Mesenchymal stem cell (in vitro differentiated cells and primary cell): ENCODE data around the gene PROCA1.

ENCODE experiments used
- DNase-seq: peaks from one replicate; pipeline ENCODE4 v3.0.0-alpha.2; 2013
- H2AFZ ChIP-seq: one replicate; pipeline ENCODE4 v1.6.1; 2013; ENCODE audit warnings: low read depth, mild to moderate bottlenecking, control low read depth, inconsistent platforms, low read length, moderate library complexity
- H2AK5ac ChIP-seq: 2 replicates; pipeline ENCODE4 v1.6.1; 2013; ENCODE audit warnings: low read length, moderate library complexity, mild to moderate bottlenecking, inconsistent platforms; ENCODE audit not compliant: severe bottlenecking
- H2BK120ac ChIP-seq: one replicate; pipeline ENCODE4 v1.6.1; 2013; ENCODE audit warnings: low read depth, mild to moderate bottlenecking, inconsistent platforms, low read length, moderate library complexity
- H2BK12ac ChIP-seq, 2 experiments: one replicate each; pipeline ENCODE4 v1.6.1; 2013; ENCODE audit warnings: inconsistent platforms in 2 of 2, low read length in 2 of 2, mild to moderate bottlenecking in 2 of 2, moderate library complexity in 2 of 2, control low read depth in 1 of 2
- H2BK15ac ChIP-seq: one replicate; pipeline ENCODE4 v1.6.1; 2013; ENCODE audit warnings: mild to moderate bottlenecking, low read depth, inconsistent platforms; ENCODE audit not compliant: poor library complexity, severe bottlenecking
- H2BK5ac ChIP-seq: 2 replicates; pipeline ENCODE4 v1.6.1; 2013; ENCODE audit warnings: low read depth, mild to moderate bottlenecking, low read length, control low read depth, inconsistent platforms; ENCODE audit not compliant: poor library complexity, severe bottlenecking
- H3K14ac ChIP-seq, 2 experiments: one replicate each; pipeline ENCODE4 v1.6.1; 2013; ENCODE audit warnings: inconsistent platforms in 2 of 2, low read length in 2 of 2, control low read depth in 1 of 2, mild to moderate bottlenecking in 1 of 2, moderate library complexity in 1 of 2
- H3K18ac ChIP-seq, 2 experiments: one replicate each; pipeline ENCODE4 v1.6.1; 2013; ENCODE audit warnings: inconsistent platforms in 2 of 2, low read length in 2 of 2, control low read depth in 1 of 2, low read depth in 1 of 2, mild to moderate bottlenecking in 1 of 2
- H3K23ac ChIP-seq, 2 experiments: one replicate each; pipeline ENCODE4 v1.6.1; 2013; ENCODE audit warnings: inconsistent platforms in 2 of 2, low read length in 2 of 2, mild to moderate bottlenecking in 2 of 2, moderate library complexity in 2 of 2, control low read depth in 1 of 2
- H3K27ac ChIP-seq: 2 replicates; pipeline ENCODE4 v1.5.1; 2013; ENCODE audit warnings: mild to moderate bottlenecking, moderate library complexity, low read length, control low read depth, inconsistent platforms; ENCODE audit not compliant: poor library complexity, severe bottlenecking
- H3K27me3 ChIP-seq, 2 experiments: 2 replicates each; pipeline versions ENCODE4 v1.6.1 to v1.7.0; 2013; ENCODE audit warnings: low read length in 2 of 2, mild to moderate bottlenecking in 2 of 2, moderate library complexity in 2 of 2, control low read depth in 1 of 2, inconsistent platforms in 1 of 2; ENCODE audit not compliant: control insufficient read depth in 1 of 2, insufficient read depth in 1 of 2
- H3K36me3 ChIP-seq, 2 experiments: 2 replicates each; pipeline versions ENCODE4 v1.6.1 to v1.7.0; 2013; ENCODE audit warnings: low read length in 2 of 2, control low read depth in 1 of 2, inconsistent platforms in 1 of 2, low read depth in 1 of 2, mild to moderate bottlenecking in 1 of 2; ENCODE audit not compliant: insufficient read depth in 2 of 2, control insufficient read depth in 1 of 2
- H3K4ac ChIP-seq, 2 experiments: one replicate each; pipeline ENCODE4 v1.6.1; 2013; ENCODE audit warnings: inconsistent platforms in 2 of 2, low read length in 2 of 2, mild to moderate bottlenecking in 2 of 2, moderate library complexity in 2 of 2, control low read depth in 1 of 2, low read depth in 1 of 2
- H3K4me1 ChIP-seq: 2 replicates; pipeline ENCODE4 v1.6.1; 2013; ENCODE audit warnings: low read depth, low read length, control low read depth; ENCODE audit not compliant: control insufficient read depth, insufficient read depth
- H3K4me2 ChIP-seq: 2 replicates; pipeline ENCODE4 v1.6.1; 2013; ENCODE audit warnings: low read length, mild to moderate bottlenecking, inconsistent platforms; ENCODE audit not compliant: poor library complexity, severe bottlenecking
- H3K4me3 ChIP-seq, 2 experiments: 2 replicates each; pipeline versions ENCODE4 v1.5.1 to v1.7.0; 2013; ENCODE audit warnings: low read length in 2 of 2, mild to moderate bottlenecking in 2 of 2, control low read depth in 1 of 2, low read depth in 1 of 2; ENCODE audit not compliant: insufficient read depth in 1 of 2
- H3K79me1 ChIP-seq: replicated peaks from 2 replicates; pipeline ENCODE4 v1.6.1; 2013; ENCODE audit warnings: mild to moderate bottlenecking, control low read depth, low read length, inconsistent platforms; ENCODE audit not compliant: poor library complexity, severe bottlenecking
- H3K9ac ChIP-seq: 2 replicates; pipeline ENCODE4 v1.7.0; 2013; ENCODE audit warnings: mild to moderate bottlenecking, low read length, moderate library complexity
- H3K9me3 ChIP-seq: 2 replicates; pipeline ENCODE4 v1.7.0; 2013; ENCODE audit warnings: mild to moderate bottlenecking, low read length; ENCODE audit not compliant: control insufficient read depth
- H4K8ac ChIP-seq: one replicate; pipeline ENCODE4 v1.6.1; 2013; ENCODE audit warnings: inconsistent platforms, mild to moderate bottlenecking, low read length, moderate library complexity
- H4K91ac ChIP-seq: one replicate; pipeline ENCODE4 v1.6.1; 2013; ENCODE audit warnings: mild to moderate bottlenecking, low read length, inconsistent platforms
- WGBS: methylation state at CpG from one replicate; pipeline ENCODE4 v1.1.7; 2013; ENCODE audit warnings: mixed read lengths; 5-methylcytosine and 5-hydroxymethylcytosine counted together

Gene PROCA1

GRCh38 chr17:28714281-28714680, 2.6 kb upstream of the PROCA1 start:
- no peak for DNase-seq
- Histone ChIP-seq H3K36me3 (peaks cover 34 to 42% of the 10 kb centered on the region in 2 experiments), H4K8ac (no peak overlapping the region), H3K79me1 (peaks cover 16% of the 10 kb centered on the region), H3K9ac (no peak overlapping the region), H3K18ac (no peak overlapping the region), H2AFZ (no peak overlapping the region), H2AK5ac (no peak overlapping the region), H3K4ac (no peak overlapping the region), H3K27me3 (no peaks in the 10 kb centered on the region), H3K27ac (no peak overlapping the region), H4K91ac (no peak overlapping the region), H2BK15ac (no peak overlapping the region), H3K14ac (no peak overlapping the region), H3K4me3 (no peak overlapping the region), H3K23ac (no peak overlapping the region), H2BK5ac (no peak overlapping the region), H3K4me1 (peaks cover 30% of the 10 kb centered on the region), H3K9me3 (no peaks in the 10 kb centered on the region), H2BK120ac (no peak overlapping the region), H2BK12ac (no peak overlapping the region), H3K4me2 (no peak overlapping the region)
- WGBS: 94% methylated on average over 3 of the region's 3 CpGs

- Histone ChIP-seq H3K4me1 (peaks cover 23% of the 10 kb centered on the region), H3K4me2 (no peak overlapping the region), H3K4ac (peak overlapping the region in 1 of 2 experiments; percentile 8), H3K9ac (peak overlapping the region; percentile 95), H3K18ac (peak overlapping the region; percentile 16 to 70), H4K91ac (peak overlapping the region; percentile 67), H2BK15ac (no peak overlapping the region), H3K14ac (no peak overlapping the region), H3K9me3 (no peaks in the 10 kb centered on the region), H3K36me3 (peaks cover 34 to 42% of the 10 kb centered on the region in 2 experiments), H2BK12ac (peak overlapping the region; percentile 29), H2BK5ac (no peak overlapping the region), H2AFZ (no peak overlapping the region), H4K8ac (peak overlapping the region; percentile 78), H3K79me1 (peaks cover 16% of the 10 kb centered on the region), H3K27ac (no peak overlapping the region), H3K27me3 (no peaks in the 10 kb centered on the region), H3K4me3 (no peak overlapping the region), H3K23ac (peak overlapping the region in 1 of 2 experiments; percentile 10), H2BK120ac (peak overlapping the region; percentile 42), H2AK5ac (no peak overlapping the region)
- WGBS: 96% methylated on average over 3 of the region's 7 CpGs
- no peak for DNase-seq
These were observed 1.2 kb upstream of the PROCA1 start for GRCh38 chr17:28712705-28713415.

- H2BK15ac ChIP-seq: no peak overlapping the region
- peak overlapping the region in 1 of 2 experiments; percentile 84 for H3K4me3 ChIP-seq
- peaks cover 34 to 42% of the 10 kb centered on the region in 2 experiments for H3K36me3 ChIP-seq
- peak overlapping the region in 1 of 2 experiments; percentile 55 for H3K4ac ChIP-seq
- H3K4me2 ChIP-seq: no peak overlapping the region
- H2BK5ac ChIP-seq: no peak overlapping the region
- no peak overlapping the region for H2AFZ ChIP-seq
- H3K9me3 ChIP-seq: no peaks in the 10 kb centered on the region
- H3K14ac ChIP-seq: no peak overlapping the region
- peaks cover 23% of the 10 kb centered on the region for H3K4me1 ChIP-seq
- 22% methylated on average over 34 of the region's 34 CpGs for WGBS
- H3K23ac ChIP-seq: peak overlapping the region in 1 of 2 experiments; percentile 10
- no peak overlapping the region for H2AK5ac ChIP-seq
- peak overlapping the region; percentile 29 for H2BK12ac ChIP-seq
- H3K9ac ChIP-seq: peak overlapping the region; percentile 95
- peak overlapping the region; percentile 70 to 86 for H3K18ac ChIP-seq
- peak overlapping the region; percentile 42 for H2BK120ac ChIP-seq
- no peak overlapping the region for H3K27ac ChIP-seq
- peak overlapping the region; percentile 67 for H4K91ac ChIP-seq
- DNase-seq: peak; percentile 55
- H3K27me3 ChIP-seq: no peaks in the 10 kb centered on the region
- peaks cover 16% of the 10 kb centered on the region for H3K79me1 ChIP-seq
- H4K8ac ChIP-seq: peak overlapping the region; percentile 90
These were observed 480 bp upstream of the PROCA1 start for GRCh38 chr17:28712032-28712704.
